Breast epithelium (tissue), 4 donors: ENCODE results near the gene MAP4K4. TPM values are rescaled to one million over a fixed set of nuclear protein-coding genes. Genes with fewer than 3 reads are reported as not detected.
A peak's percentile ranks its signal among the peaks of the same experiment; 100 is the strongest.

ENCODE experiments used
- DNase-seq, 2 donors: peaks; one replicate each; pipeline ENCODE4 v3.0.0-alpha.2; 2019; ENCODE audit warnings: low spot score in 2 of 2
- H3K27ac ChIP-seq, 2 donors: fragments of 200-600 bp; sonication (generic) in 1 of 2; one replicate each; pipeline ENCODE4 v1.5.1; 2016 to 2019; ENCODE audit warnings: mild to moderate bottlenecking in 1 of 2
- H3K27me3 ChIP-seq, 2 donors: fragments of 200-600 bp; sonication (generic) in 1 of 2; one replicate each; pipeline versions ENCODE4 v1.5.1 to v1.6.0; 2017 to 2019; ENCODE audit warnings: control low read depth in 1 of 2, mild to moderate bottlenecking in 1 of 2
- H3K36me3 ChIP-seq: fragments of 200-600 bp; one replicate; pipeline ENCODE4 v1.5.1; 2019
- H3K4me1 ChIP-seq, 2 donors: fragments of 200-600 bp; sonication (generic); one replicate each; pipeline ENCODE4 v1.5.1; 2016 to 2019; ENCODE audit warnings: control low read depth in 1 of 2
- H3K4me3 ChIP-seq, 3 donors: fragments of 200-600 bp; sonication (generic); 1 replicate in 2 of 3; 2 replicates in 1 of 3; pipeline ENCODE4 v1.5.1; 2016 to 2019; ENCODE audit warnings: mild to moderate bottlenecking in 3 of 3, moderate library complexity in 2 of 3
- H3K9me3 ChIP-seq, 2 donors: fragments of 200-600 bp; sonication (generic) in 1 of 2; one replicate each; pipeline ENCODE4 v1.5.1; 2016 to 2019; ENCODE audit warnings: control low read depth in 1 of 2
- POLR2A ChIP-seq: fragments of 450-650 bp; IDR thresholded peaks from one replicate; pipeline ENCODE4 v1.6.1; 2016; ENCODE audit warnings: antibody characterized with exemption, mild to moderate bottlenecking, moderate library complexity
- POLR2AphosphoS5 ChIP-seq, 3 donors: sonication (generic); formaldehyde crosslinking; IDR thresholded peaks; one replicate each; pipeline ENCODE4 v1.6.1; 2017; ENCODE audit warnings: antibody characterized with exemption in 3 of 3
- intact Hi-C: fragments of 100-400 bp; cut with DNase I; formaldehyde crosslinking; loops from one replicate; pipeline ENCODE4 v1.15.1; 2023; ENCODE audit warnings: low total_unique reads
- total RNA-seq, 3 donors: library from RNA; depleted of rRNA; stranded (reverse); fragments of >200 nt; gene quantifications; one replicate each; pipeline ENCODE4 v1.1.0, GENCODE V29; 2016
- TF ChIP-seq, protein P1 (sequence below), 3 donors: fragments of 450-650 bp; IDR thresholded peaks; one replicate each; pipeline ENCODE4 v1.5.1; 2016 to 2017; ENCODE audit warnings: antibody characterized with exemption in 3 of 3, mild to moderate bottlenecking in 3 of 3, moderate library complexity in 3 of 3

MAP4K4 gene
- total RNA-seq, 3 donors from 2014 or later = 62.1 to 89.1 (median 74.7) TPM

DNA sequence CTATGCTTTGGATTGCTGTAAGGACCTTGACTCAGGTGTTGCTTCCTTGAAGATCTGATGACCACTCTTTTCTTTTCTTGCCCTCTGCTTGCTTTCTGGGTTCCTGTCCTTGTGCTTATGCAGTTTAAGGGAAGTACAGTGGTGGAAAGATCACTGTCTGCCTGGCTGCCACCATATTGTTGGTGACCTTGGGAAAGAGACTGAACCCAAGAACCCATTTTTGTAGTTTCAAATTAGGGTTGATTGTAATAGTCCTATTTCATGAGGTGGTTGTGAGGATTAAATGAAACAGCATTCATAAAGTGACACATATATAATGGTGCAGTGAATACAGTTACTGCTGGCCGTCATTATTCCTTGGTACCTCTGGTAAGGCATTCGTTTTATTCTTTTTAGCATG, 41.1 kb downstream of the MAP4K4 start:
- no peaks in the 10 kb centered on the region for H3K36me3 ChIP-seq
- H3K9me3 ChIP-seq = no peaks in the 10 kb centered on the region
- intact Hi-C loops = no loop called here
- no peak overlapping the region for H3K27ac ChIP-seq
- H3K27me3 ChIP-seq = no peaks in the 10 kb centered on the region
- DNase-seq = no peak
- no peak overlapping the region for H3K4me3 ChIP-seq
- TF ChIP-seq POLR2A = no peak
- TF ChIP-seq, protein P1, sequence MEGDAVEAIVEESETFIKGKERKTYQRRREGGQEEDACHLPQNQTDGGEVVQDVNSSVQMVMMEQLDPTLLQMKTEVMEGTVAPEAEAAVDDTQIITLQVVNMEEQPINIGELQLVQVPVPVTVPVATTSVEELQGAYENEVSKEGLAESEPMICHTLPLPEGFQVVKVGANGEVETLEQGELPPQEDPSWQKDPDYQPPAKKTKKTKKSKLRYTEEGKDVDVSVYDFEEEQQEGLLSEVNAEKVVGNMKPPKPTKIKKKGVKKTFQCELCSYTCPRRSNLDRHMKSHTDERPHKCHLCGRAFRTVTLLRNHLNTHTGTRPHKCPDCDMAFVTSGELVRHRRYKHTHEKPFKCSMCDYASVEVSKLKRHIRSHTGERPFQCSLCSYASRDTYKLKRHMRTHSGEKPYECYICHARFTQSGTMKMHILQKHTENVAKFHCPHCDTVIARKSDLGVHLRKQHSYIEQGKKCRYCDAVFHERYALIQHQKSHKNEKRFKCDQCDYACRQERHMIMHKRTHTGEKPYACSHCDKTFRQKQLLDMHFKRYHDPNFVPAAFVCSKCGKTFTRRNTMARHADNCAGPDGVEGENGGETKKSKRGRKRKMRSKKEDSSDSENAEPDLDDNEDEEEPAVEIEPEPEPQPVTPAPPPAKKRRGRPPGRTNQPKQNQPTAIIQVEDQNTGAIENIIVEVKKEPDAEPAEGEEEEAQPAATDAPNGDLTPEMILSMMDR (IDR thresholded peaks at IDR 0.05) = no peak
- TF ChIP-seq POLR2AphosphoS5 (IDR thresholded peaks at IDR 0.05) = no peak
- H3K4me1 ChIP-seq = peaks cover 6 to 16% of the 10 kb centered on the region in 2 donors

GRCh38 chr2:101740555-101740964, 43.1 kb downstream of the MAP4K4 start:
- no peak overlapping the region for H3K27ac ChIP-seq
- no peaks in the 10 kb centered on the region for H3K9me3 ChIP-seq
- DNase-seq = no peak
- no peak overlapping the region for H3K4me3 ChIP-seq
- H3K36me3 ChIP-seq = no peaks in the 10 kb centered on the region
- H3K4me1 ChIP-seq = peaks cover 6 to 16% of the 10 kb centered on the region in 2 donors
- intact Hi-C loops = no loop called here
- TF ChIP-seq POLR2A (no peak), POLR2AphosphoS5 (IDR thresholded peaks at IDR 0.05) (no peak)
- TF ChIP-seq, protein P1 (IDR thresholded peaks at IDR 0.05) = no peak
- no peaks in the 10 kb centered on the region for H3K27me3 ChIP-seq

- DNase-seq = no peak
These were observed 44.4 kb downstream of the MAP4K4 start for GRCh38 chr2:101741775-101742520.

GRCh38 chr2:101742547-101742946, 45.0 kb downstream of the MAP4K4 start:
- TF ChIP-seq, protein P1 (IDR thresholded peaks at IDR 0.05) = no peak
- no peak for TF ChIP-seq POLR2A
- TF ChIP-seq POLR2AphosphoS5 (IDR thresholded peaks at IDR 0.05) = no peak
- peaks cover 6 to 7% of the 10 kb centered on the region in 2 donors for H3K4me1 ChIP-seq

More at GRCh38 chr2:101741775-101742520, 44.4 kb downstream of the MAP4K4 start:
- no peaks in the 10 kb centered on the region for H3K36me3 ChIP-seq
- H3K27ac ChIP-seq = peak overlapping the region; percentile 14 to 56
- no peaks in the 10 kb centered on the region for H3K27me3 ChIP-seq
- no peaks in the 10 kb centered on the region for H3K9me3 ChIP-seq
- TF ChIP-seq, protein P1 (IDR thresholded peaks at IDR 0.05) = no peak
- TF ChIP-seq POLR2AphosphoS5 (IDR thresholded peaks at IDR 0.05) = no peak
- no peak for TF ChIP-seq POLR2A
- peaks cover 6 to 7% of the 10 kb centered on the region in 2 donors for H3K4me1 ChIP-seq
- intact Hi-C loops = no loop called here
- peak overlapping the region in 1 of 3 donors; percentile 29 for H3K4me3 ChIP-seq

GRCh38 chr2:101743288-101743687, 45.8 kb downstream of the MAP4K4 start:
- DNase-seq = no peak
- peak overlapping the region; percentile 16 to 56 for H3K27ac ChIP-seq
- H3K4me1 ChIP-seq = peaks cover 6 to 7% of the 10 kb centered on the region in 2 donors
- intact Hi-C loops = no loop called here
- H3K4me3 ChIP-seq = no peak overlapping the region
- H3K27me3 ChIP-seq = no peaks in the 10 kb centered on the region
- no peak for TF ChIP-seq POLR2A
- TF ChIP-seq, protein P1 (IDR thresholded peaks at IDR 0.05) = no peak
- TF ChIP-seq POLR2AphosphoS5 (IDR thresholded peaks at IDR 0.05) = no peak
- no peaks in the 10 kb centered on the region for H3K9me3 ChIP-seq
- no peaks in the 10 kb centered on the region for H3K36me3 ChIP-seq

More at GRCh38 chr2:101742547-101742946, 45.0 kb downstream of the MAP4K4 start:
- DNase-seq = no peak
- Histone ChIP-seq H3K9me3 (no peaks in the 10 kb centered on the region), H3K27ac (peak overlapping the region; percentile 14 to 56), H3K4me3 (peak overlapping the region in 1 of 3 donors; percentile 29), H3K27me3 (no peaks in the 10 kb centered on the region), H3K36me3 (no peaks in the 10 kb centered on the region)
- intact Hi-C loops = no loop called here
